Renal cortical epithelial cell (primary cell): Measurements from ENCODE around the gene MRNIP. TPM values are rescaled to one million over a fixed set of nuclear protein-coding genes. Genes with fewer than 3 reads are reported as not detected.

Source experiments
- DNase-seq: peaks from one replicate; pipeline ENCODE4 v3.0.0-alpha.2; 2011; ENCODE audit warnings: low read depth
- total RNA-seq: library from RNA; depleted of rRNA; stranded (reverse); fragments of >200 nt; gene quantifications from 2 replicates; pipeline ENCODE4 v1.2.3, GENCODE V29; 2014

The MRNIP gene
- total RNA-seq, 1 donor from 2014 or later = 26.5 TPM

DNA sequence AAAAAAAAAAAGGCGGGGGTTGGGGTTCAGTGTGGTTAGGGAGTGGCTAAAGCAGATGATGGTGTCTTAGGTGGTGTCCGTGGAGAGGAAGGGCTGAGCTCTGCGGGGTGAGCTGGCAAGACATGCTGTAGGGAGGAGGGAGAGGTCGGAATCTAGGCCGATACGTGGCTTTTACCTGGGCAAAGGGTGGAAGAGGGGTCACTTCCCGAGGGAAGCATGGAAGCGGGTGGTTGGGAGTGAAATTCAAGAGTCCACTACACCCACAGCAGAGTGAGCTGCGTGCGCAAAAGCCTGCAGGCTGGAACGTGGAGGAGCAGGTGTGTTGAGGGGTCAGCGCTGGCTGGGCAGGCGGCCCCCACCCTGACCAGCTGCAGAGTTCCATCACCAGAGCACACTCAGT lies 31.3 kb upstream of the MRNIP start:
- no peak for DNase-seq

DNA sequence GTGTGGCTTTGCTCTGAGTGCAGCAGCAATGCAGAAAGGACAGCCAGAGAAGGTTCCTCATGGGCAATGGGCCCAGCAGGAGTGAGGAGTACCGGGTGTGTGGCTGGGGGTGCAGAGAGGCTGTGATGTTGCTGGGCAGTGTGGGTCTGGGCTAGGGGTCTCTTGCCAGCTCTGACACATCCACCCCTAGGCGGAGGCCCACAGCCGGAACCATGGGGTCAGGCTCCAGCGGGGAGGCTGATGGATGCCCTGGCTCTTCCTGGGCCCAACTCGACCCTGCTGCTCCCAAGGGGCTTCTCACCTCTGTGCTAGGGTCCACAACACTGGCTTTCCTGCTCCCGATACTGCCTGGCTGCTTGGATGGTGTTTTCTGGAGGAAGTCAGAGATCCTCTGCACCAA lies 29.2 kb upstream of the MRNIP start:
- no peak for DNase-seq

DNA sequence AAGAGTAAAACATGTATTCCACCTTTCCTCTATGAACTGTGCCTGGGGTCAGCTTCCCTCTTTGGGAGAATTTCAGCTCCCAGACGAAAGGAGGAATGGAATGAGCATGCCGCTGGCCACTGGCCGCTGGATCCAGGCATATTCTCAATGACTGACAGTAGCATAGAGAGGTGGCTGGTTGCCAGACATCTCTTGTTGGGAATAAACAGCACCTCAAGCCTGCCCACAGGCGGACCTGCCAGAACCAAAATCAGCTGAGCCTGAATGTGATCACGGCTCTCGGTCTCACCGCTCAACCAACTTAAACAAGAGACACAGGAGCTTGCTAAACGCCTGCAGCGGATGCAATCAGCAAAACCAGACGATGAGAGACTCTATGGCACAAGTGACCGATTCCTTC lies 28.5 kb upstream of the MRNIP start:
- no peak for DNase-seq

DNA sequence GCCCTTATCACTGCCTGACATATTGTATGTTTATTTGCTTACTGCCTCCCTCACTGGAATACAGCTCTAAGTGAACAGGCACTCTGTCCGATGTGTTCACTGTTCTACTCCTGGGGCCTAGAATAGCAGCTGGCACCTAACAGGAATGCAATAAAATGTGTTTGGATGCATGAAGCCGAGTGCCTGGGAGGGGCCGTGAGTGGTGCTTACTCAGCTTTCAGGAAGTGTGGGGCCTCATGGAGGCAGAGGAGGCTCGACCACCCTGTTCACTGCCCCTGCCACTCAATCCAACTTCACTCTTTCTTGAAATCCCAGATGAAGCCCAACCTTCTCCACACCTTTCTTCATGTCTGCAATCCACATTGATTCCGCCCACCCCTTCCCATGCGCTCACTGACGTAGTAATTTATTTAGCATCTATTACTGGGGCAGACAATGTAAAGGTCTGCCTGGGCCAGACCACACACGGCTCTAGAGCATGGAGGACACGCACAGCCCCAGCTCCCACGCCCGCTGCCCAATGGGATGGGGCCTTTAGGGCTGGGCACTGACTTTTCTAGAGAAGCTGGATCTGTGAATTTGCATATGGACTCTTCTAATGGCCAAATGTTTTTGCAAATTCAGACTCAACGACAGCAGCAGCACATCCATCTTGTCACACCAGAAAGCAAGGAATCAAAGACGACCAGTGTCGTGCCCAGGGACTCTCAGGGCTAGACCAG lies 27.7 kb upstream of the MRNIP start:
- no peak for DNase-seq

DNA sequence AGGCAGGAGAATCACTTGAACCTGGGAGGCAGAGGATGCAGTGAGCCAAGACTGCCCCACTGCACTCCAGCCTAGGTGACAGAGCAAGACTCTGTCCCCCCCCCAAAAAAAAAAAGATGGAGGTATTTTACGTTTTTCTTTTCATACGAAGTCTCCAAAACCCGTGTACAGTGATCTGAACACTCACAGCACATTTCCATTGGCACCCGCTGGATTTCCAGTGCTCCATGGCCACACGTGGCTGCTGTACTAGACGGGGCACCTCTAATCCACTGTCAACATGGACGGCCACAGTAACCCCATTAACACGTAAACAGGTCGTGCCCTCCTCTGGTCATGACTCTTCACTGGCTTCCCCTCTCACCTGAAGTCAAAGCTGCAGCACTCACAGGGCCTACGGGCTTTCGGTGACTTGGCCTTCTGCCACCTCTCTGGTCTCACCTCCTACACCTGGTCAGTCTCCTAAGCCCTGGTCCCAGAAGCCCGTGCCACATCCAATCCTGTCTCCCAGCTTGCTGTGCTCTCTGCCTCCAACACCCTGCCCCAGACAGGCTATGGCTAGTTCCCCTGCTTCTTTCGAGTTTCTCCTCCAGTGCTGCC lies 27.0 kb upstream of the MRNIP start:
- DNase-seq = no peak

DNA sequence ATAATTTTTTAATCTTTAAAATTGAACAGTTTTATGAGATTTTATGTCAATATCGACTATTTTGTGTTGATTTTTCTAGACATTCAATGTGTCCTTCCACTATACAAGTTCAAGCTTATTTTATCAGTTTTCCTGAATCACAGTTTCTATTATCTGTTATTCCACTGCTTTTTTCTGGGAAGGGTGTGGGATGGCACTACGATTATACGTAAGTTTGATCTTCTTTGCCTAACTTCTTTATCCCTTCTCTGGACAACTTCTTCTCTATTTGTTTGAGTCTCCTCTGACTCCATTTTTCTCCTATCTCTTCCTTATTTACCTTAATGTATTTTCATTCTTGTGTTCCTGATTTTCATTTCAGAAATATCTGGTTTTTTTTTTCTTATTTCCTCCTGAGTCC lies 24.5 kb upstream of the MRNIP start:
- no peak for DNase-seq

DNA sequence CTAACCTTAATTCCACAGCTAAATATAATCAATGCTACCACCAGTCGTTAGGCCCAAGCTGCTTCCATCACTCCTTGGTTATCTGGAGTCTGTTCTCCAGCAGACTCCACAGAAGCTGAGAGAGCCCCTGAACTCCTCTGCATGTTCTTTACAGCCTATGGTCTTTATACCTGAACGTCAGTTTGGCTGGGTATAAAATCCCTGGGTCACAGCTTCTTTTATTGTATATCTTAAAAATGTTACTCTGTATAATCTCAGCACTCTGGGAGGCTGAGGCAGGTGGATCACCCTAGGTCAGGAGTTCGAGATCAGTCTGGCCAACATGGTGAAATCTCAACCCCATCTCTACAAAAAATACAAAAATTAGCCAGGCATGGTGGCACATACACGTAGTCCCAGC lies 23.7 kb upstream of the MRNIP start:
- DNase-seq = no peak

DNA sequence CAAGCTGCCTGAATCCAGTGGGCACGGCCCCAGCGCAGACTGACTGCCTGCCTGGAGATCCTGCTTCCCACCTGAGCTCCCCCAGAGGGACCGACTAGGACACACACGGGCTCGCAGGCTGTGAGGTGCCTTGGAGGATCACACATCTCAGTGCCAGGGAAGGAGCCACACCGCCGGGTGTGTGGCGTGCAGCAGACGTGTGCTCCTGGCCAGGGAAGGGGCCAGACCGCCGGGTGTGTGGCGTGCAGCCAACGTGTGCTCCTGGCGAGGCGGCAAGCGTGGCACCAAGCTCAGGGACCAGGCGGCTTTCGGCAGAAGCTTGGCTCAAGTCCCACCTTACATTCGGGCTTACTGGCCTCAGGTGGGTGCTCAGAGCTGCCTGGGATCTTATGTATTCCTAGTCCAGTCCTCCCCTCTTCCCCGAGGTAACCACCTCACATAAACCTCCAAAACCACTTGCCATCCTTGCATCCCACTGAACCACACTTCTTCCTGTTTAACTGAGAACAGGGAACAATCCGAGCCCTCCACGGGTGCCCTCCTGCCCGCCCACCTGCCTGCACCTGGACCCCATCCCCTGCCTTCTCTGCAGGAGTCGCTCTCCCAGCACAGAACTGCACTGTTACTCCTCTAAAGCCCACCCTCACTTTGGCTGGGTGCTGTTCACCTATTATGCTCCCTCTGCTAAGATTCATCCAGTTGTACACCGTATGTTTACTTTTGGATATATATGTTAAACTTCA lies 22.4 kb upstream of the MRNIP start:
- no peak for DNase-seq

DNA sequence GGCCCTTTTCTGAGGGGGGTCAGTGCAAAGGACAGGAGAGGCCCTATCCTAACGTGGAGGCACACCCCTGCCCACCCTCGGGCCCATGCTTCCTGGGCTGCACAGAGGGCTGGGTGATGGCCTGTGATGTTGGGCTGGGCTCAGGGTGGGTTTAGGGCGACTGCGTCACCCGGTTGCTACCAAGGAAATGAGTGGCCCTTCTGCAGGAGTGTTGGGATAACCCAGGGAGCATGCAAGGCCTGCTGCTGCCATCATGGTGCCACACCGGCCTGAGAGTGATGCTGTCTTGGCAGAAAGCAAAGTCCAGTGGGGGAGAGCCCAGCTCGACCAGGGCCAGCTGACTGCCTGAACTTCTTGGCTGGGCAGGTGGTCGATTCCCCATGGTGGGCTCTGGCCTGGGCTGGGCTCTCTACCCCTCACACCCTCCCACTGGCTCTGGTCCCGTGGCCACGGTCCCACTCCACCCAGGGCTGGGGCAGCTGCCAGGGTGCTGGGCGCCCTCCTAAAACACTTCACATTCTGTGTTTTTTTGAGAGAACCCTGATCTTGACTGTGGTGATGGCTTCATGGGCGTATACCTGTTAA lies 21.5 kb upstream of the MRNIP start:
- no peak for DNase-seq

DNA sequence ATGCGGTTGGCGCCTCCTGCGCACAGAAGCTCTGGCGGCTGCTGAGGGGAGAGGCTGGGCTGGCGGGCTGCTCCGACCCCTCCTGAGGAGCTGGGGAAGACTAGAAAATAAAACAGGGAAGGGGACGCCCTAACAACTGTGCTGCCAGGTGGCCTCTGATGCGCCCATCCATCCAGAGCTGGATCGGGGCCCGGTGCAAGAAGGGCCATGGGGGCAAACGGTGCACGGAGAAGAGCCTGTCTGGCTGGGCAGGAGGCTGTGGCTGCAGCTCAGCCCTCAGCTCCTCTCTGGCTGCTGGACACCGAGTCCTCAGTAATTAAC lies 21.0 kb upstream of the MRNIP start:
- no peak for DNase-seq

DNA sequence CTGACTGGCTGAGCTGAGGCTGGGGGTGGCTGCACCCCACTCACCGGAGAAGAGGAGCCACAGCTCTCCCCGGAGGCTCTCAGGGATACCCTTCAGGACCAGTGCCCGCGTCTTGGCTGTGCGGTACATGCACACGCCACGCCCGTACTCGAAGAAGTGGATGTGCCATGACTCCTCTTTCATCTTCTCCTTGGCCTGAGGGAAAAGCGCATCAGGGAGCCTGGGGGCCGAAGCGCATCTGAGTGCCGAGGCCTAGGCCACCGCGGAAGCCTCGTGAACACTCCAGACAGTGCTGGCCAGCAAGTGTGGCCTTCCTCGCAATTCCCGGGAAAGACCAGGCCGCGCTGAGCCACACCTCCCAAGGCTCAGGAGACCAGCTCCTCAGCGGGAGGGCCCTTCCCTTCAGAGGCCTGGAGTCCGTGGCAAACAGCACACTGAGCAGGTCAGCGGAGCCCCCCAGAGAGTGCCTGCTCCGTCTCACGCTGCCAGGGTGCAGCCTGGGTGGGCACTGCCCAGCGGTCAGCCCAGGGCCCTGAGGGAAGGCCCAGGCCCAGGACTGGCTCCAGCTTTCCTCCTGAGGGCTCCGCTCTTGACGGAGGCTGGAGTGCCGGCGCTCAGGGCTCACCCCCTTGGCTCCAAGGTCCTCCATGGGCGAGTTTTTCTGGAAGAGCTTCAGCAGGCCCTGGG lies 20.5 kb upstream of the MRNIP start:
- no peak for DNase-seq

DNA sequence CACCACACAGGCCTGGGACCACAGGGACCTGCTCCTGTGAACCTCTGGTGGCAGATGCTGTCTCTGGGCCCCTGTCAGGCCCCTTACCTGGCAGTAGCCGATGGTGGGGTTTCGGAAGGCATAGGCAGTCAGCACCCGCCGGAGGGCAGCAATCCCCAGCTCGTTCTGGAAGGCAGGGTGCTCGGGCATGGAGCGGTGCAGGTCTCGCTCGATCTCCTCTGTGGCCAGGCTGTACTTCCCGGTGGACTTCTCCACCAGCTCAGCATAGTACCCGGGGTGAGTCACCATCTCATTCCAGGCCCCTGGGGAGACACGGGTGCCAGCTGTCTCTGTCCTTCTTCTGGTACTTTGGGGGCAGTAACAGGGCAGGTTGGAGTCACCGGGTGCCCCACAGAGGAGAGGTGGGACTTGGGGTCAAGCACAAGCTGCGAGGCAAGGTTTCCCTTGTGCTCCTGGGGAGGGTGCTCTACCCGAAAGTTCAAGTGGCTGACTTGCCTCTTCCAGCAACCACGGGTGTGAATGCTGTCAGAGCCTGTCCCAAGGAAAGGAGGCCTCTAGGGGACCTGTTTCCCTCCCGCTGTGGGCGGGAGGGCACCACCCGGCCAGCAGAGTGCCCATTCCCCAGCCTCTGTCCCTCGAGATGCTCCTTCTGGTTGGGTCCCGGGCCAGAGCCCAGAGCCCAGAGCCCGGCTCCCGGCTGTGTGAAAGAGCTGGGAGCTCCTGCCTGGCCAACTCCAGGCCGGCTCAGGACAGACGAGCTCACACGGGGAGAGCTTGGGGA lies 19.8 kb upstream of the MRNIP start:
- no peak for DNase-seq

DNA sequence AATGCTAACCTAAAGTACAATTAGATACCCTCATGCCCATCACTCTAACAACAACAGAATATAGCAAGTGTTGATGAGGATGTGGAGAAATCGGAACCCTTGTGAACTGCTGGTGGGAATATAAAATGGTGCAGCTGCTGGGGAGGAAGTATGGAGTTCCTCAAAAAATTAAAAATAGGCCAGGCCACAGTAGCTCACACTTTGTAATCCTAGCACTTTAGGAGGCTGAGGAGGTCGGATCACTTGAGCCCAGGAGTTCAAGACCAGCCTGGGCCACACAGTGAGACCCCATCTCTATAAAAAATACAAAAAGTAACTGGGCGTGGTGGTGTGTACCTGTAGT lies 18.0 kb upstream of the MRNIP start:
- no peak for DNase-seq

DNA sequence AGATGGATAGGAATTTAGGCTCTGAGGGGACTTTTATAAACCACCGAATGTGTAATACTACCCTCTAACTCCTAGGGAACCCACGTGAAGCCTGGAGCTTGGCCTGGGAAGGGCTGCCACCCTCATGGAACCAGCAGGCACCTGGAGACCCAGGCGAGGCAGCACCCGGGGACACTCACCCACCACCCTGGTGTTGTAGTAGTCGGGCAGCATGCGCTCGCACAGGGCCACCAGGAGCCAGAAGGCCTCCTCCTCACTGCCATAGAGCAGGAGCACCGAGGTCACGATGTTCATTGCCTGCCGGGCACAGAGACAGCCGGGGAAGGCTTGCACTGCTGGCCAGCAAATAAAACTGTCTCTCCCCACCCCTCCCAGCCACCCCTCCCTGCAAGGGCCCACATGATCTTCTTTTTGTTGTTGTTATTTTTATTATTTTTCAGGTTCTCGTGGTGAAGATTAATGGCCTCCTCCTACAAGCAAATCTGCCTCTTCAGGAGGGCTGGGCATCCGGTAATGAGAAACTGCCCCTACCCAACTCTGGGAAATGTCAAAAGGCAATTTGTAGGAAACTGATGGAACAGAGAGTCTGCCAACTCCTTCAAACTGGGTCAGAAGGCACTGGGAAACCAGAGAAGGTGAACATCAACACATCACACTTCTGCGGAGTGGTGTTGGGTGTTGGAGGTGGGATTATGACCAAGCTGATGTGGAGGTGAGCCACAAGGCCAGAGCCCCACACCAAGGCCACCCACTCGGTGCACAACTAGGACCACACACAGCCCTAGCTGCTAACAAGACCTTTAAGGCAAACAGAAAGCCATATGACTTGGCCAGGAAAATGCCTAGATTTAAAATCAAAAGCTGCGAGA lies 17.4 kb upstream of the MRNIP start:
- no peak for DNase-seq

DNA sequence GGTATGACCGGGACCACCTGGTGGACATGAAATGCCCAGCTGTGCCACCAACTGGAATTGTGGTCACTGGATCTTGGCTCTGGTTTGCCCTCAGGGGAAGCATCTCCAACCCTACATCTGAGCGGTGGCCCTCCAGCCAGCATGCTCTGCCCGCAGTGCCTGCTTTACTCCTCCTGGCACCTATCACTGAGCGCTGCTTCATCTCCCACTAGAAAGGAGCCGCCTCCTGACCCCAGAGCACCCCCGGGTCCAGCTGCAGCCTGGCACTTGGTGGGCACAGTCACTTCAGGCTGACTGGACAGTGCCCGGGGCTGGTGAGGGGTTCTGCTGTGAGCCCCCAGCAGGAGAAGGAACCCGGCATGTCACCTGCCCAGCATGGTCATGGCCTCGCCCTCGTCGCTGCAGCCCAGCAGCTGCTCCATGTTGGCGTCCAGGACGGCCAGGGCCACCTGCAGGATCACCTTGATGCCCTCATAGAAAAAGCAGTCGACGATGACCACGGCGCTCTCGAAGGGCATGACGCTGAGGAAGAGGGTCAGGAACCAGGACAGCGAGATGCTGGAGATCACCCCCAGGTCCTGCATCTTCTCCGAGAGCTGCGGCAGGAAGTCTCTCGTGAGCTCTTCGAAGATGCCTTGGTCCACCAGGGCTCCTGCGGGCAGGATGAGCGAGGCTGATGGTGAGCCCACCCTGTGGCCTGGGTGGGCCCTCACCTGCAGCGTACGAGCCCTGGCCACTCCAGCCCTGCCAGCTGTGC lies 16.1 kb upstream of the MRNIP start:
- no peak for DNase-seq

DNA sequence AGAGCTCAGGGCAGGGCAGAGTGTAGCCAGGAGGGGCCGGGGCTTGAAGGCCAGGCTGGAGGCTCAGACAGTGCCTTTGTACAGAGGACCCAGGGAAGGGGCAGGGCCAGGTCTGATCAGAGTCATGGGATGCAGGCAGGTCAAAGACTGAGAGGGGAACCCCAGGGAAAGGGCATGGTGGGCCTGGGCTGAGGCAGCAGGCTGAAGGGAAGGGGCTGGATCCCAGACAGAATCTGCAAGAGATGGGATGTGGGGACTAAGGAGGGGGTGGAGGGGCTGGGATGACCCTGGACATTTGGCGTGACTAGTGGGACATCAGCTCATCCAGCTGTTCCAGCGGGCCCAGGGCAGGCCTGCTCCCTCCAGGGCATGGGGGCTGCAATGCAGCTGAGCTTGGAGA lies 15.5 kb upstream of the MRNIP start:
- DNase-seq = no peak

DNA sequence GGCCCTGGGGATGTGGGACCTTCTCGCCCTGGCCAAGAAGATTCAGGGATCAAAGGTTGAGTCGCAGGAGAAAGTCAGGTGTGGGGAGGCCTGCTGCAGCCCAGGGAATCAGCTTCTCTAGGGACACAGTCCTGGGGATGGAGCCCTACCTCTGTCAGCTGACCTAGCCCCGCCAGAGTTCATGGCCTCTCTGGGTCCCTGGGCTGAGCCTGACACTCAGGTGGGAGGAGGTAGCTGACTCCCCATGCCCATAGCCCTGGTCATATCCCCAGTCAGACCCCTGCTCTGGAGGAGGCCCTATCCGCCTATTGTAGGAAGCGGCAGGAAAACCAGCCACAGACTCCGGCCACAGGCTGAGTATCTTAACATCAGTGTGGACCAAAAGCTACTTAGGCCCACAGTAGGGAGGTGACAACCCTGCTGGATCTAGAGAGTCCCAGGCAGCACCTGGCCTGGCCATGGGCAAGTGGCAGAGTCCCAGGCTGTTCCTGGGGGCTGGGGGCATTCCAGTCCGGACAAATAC lies 15.0 kb upstream of the MRNIP start:
- no peak for DNase-seq

DNA sequence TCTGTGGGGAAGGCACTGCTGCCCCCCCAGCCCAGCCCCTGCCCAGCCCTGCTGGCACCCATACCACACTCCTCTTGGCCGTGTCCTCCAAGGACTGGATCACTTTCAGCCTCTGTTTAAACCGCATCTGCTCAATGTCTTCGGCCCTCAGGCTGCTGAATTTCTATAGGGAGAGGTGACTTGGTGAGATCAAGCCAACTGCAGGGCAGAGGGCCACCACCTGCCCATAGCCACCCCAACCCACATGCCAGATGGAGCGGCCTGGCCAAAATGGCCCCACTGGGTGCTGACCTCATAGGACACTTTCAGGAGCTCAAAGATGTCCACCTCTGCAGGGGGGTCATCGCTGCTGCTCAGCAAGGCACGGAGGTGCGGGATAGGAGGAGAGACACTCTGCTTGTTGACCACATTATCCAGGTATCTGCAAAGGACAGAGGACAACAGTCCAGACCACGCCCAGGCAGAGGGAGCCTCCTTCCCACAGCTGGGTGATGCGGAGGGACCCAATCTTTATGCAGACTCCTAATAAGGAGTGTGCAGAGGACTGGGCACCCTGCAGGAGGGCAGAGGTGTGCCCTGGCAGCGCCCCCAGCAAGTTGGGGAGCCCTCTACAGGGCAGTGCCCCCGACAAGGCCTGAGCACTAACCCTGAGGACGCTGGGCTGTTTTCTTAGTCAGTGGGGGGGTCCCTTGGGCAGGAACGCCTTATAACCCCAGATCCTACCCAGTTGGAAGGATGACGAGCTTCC lies 14.4 kb upstream of the MRNIP start:
- no peak for DNase-seq
